ENCODE results near the gene LDHB. TPM values are rescaled to one million over a fixed set of nuclear protein-coding genes. Genes with fewer than 3 reads are reported as not detected.

Gene LDHB
- 1,531 to 1,787 TPM (median 1,624 TPM) in 5 replicates for total RNA-seq (2022; extraction: Qiagen RNA extraction)

GRCh38 chr12:21657326-21658077 lies at the start of gene LDHB:
Gene LDHB, minus strand, starts transcription at chr12:21657842. Its CDS starts 3,171 bp downstream, at chr12:21654671.

GRCh38 chr12:21604245-21605101 lies 53.2 kb downstream of the LDHB start, which contains the start of gene GYS2:
Gene GYS2, minus strand, starts transcription at chr12:21604847. Its CDS starts 255 bp downstream, at chr12:21604592.

Other genes with a start within 250 kb of the LDHB start
- gene PYROXD1, start 220.2 kb downstream of the LDHB start, total RNA-seq (2022; extraction: Qiagen RNA extraction), result 6.1 to 8.7 TPM (median 6.8 TPM) in 5 replicates
- 48.2 to 97.6 TPM (median 64.6 TPM) in 5 replicates for gene RECQL, start 156.2 kb downstream of the LDHB start, total RNA-seq (2022; extraction: Qiagen RNA extraction)
- gene GOLT1B, start 156.1 kb downstream of the LDHB start, total RNA-seq (2022; extraction: Qiagen RNA extraction), result 84.1 to 114 TPM (median 90.2 TPM) in 5 replicates
- gene SPX, start 131.5 kb downstream of the LDHB start, total RNA-seq (2022; extraction: Qiagen RNA extraction), result 3.7 to 4.3 TPM (median 4.0 TPM) in 5 replicates
- gene GYS2, start 53.0 kb downstream of the LDHB start, total RNA-seq (2022; extraction: Qiagen RNA extraction), result 0.06 TPM in 1 of 5 replicates, not detected in the others
- gene KCNJ8, start 116.9 kb upstream of the LDHB start, total RNA-seq (2022; extraction: Qiagen RNA extraction), result 0.22 to 0.47 TPM (median 0.32 TPM) in 5 replicates